SK-N-SH (cell line): ENCODE results near the gene NBPF26. TPM values are rescaled to one million over a fixed set of nuclear protein-coding genes. Genes with fewer than 3 reads are reported as not detected.
"Not testable (repeated sequence)": the region's sequence is repeated elsewhere in the genome, so short reads cannot be mapped to it uniquely, and the experiment has no call there.

Experiments
- CTCF ChIA-PET: fragments of 300-600, 350-600 bp; formaldehyde crosslinking; extraction: SDS; loops from one replicate; lab custom pipeline; 2021; lab: Yijun Ruan, JAX
- POLR2A ChIA-PET: fragments of 350-600 bp; sonication (Branson Sonifier 250); formaldehyde crosslinking; extraction: SDS; loops from one replicate; lab custom pipeline; 2020; ENCODE audit warnings: antibody characterized with exemption, inconsistent platforms; lab: Yijun Ruan, JAX
- DNase-seq: peaks from one replicate; pipeline ENCODE4 v3.0.0; 2012
- H2AFZ ChIP-seq: fragments of 200-600 bp; sonication (generic); 2 replicates; pipeline ENCODE4 v1.8.1; 2016; ENCODE audit warnings: antibody characterized with exemption, mild to moderate bottlenecking, low read depth
- H3F3A ChIP-seq: fragments of 200-600 bp; sonication (generic); replicated peaks from 2 replicates; pipeline ENCODE3; 2016; ENCODE audit warnings: antibody characterized with exemption, mild to moderate bottlenecking; ENCODE audit not compliant: insufficient read depth
- H3K27ac ChIP-seq, 2 experiments: fragments of 200-500 bp in 1 of 2; fragments of 200-600 bp in 1 of 2; sonication (Bioruptor generic) in 1 of 2; sonication (generic), shearing (Covaris generic) in 1 of 2; 2 replicates each; pipeline versions ENCODE4 v1.5.1 to v1.6.1; 2014 to 2016; ENCODE audit warnings: low read depth in 2 of 2, inconsistent platforms in 1 of 2, low read length in 1 of 2, mild to moderate bottlenecking in 1 of 2, mixed read lengths in 1 of 2
- H3K27me3 ChIP-seq: fragments of 200-600 bp; sonication (generic), shearing (Covaris generic); 2 replicates; pipeline ENCODE4 v1.6.1; 2016; ENCODE audit warnings: mixed run types; ENCODE audit not compliant: insufficient read depth
- H3K36me3 ChIP-seq, 2 experiments: fragments of 200-500 bp in 1 of 2; fragments of 200-600 bp in 1 of 2; sonication (Bioruptor generic) in 1 of 2; sonication (generic) in 1 of 2; replicated peaks in 1 of 2; 2 replicates each; pipeline versions ENCODE3 to v1.5.1; 2014 to 2016; ENCODE audit warnings: low read length in 1 of 2, mild to moderate bottlenecking in 1 of 2; ENCODE audit not compliant: insufficient read depth in 2 of 2, control insufficient read depth in 1 of 2
- H3K4me1 ChIP-seq, 2 experiments: fragments of 200-500 bp in 1 of 2; fragments of 200-600 bp in 1 of 2; sonication (Bioruptor generic) in 1 of 2; sonication (generic), shearing (Covaris generic) in 1 of 2; 2 replicates each; pipeline versions ENCODE4 v1.5.1 to v1.6.1; 2014 to 2016; ENCODE audit warnings: low read depth in 1 of 2, low read length in 1 of 2, mixed run types in 1 of 2; ENCODE audit not compliant: insufficient read depth in 2 of 2, control insufficient read depth in 1 of 2
- H3K4me2 ChIP-seq: fragments of 200-600 bp; sonication (generic), shearing (Covaris generic); 2 replicates; pipeline ENCODE4 v1.6.1; 2017; ENCODE audit warnings: mixed run types
- H3K4me3 ChIP-seq, 2 experiments: fragments of 200-500 bp in 1 of 2; fragments of 200-600 bp in 1 of 2; sonication (Bioruptor generic) in 1 of 2; sonication (generic), shearing (Covaris generic) in 1 of 2; 2 replicates each; pipeline versions ENCODE4 v1.5.1 to v1.8.1; 2014 to 2016; ENCODE audit warnings: low read depth in 2 of 2, inconsistent platforms in 1 of 2, low read length in 1 of 2, mild to moderate bottlenecking in 1 of 2, mixed read lengths in 1 of 2, moderate library complexity in 1 of 2
- H3K79me2 ChIP-seq: fragments of 200-600 bp; sonication (generic); 2 replicates; pipeline ENCODE4 v1.8.1; 2017; ENCODE audit warnings: mild to moderate bottlenecking; ENCODE audit not compliant: insufficient read depth
- H3K9ac ChIP-seq: fragments of 200-600 bp; sonication (generic); 2 replicates; pipeline ENCODE4 v1.6.1; 2017; ENCODE audit warnings: mixed run types
- H3K9me2 ChIP-seq: fragments of 200-600 bp; sonication (generic); 2 replicates; pipeline ENCODE4 v1.6.1; 2017; ENCODE audit warnings: mixed run types
- H3K9me3 ChIP-seq: fragments of 200-600 bp; sonication (generic); 2 replicates; pipeline ENCODE4 v1.6.1; 2017; ENCODE audit warnings: mixed run types, mild to moderate bottlenecking, moderate library complexity
- H4K20me1 ChIP-seq: fragments of 200-600 bp; sonication (generic); 2 replicates; pipeline ENCODE4 v1.6.1; 2017; ENCODE audit warnings: mild to moderate bottlenecking, mixed run types; ENCODE audit not compliant: insufficient read depth
- RAD21 ChIP-seq: IDR thresholded peaks from 2 replicates; pipeline ENCODE4 v1.6.1; 2012; ENCODE audit warnings: mild to moderate bottlenecking, low read length
- SMC3 ChIP-seq: IDR thresholded peaks from 2 replicates; pipeline ENCODE4 v1.6.1; 2012; ENCODE audit warnings: low read depth, low read length, improper control_type of control experiment
- WGBS: methylation state at CpG from one replicate; pipeline ENCODE4 v1.1.6; 2017; ENCODE audit warnings: low lambda C conversion rate; 5-methylcytosine and 5-hydroxymethylcytosine counted together
- polyA plus RNA-seq, 3 experiments: library from polyadenylated mRNA; depleted of rRNA; stranded (reverse); fragments of >200 nt; gene quantifications; 2 replicates each; pipeline ENCODE4 v1.2.3, GENCODE V29; 2012
- TF ChIP-seq, protein P1 (sequence below): fragments of 200-600 bp; sonication (generic); IDR thresholded peaks from 2 replicates; pipeline ENCODE4 v1.6.1; 2017; ENCODE audit warnings: antibody characterized with exemption, mild to moderate bottlenecking, moderate library complexity

The NBPF26 gene
- polyA plus RNA-seq, 1 of the 3 experiments (the other 2 are of a cell fraction), result 13.3 TPM

DNA sequence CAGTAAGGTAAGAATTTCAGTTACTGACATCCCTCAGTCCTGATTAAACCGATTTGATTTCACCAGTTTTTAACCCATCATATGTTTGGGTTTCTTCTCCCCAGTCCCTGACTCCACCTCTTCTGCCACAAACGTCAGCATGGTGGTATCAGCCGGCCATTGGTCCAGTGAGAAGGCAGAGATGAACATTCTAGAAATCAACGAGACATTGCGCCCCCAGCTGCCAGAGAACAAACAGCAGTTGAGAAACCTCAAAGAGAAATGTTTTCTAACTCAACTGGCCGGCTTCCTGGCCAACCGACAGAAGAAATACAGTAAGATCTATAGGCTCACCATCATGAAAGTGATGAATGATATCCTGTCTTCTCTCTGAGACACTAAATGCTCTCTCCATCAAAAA lies 81.7 kb downstream of the NBPF26 start:
- H3K4me3 ChIP-seq, H2AFZ ChIP-seq, H3K4me2 ChIP-seq, H4K20me1 ChIP-seq, CTCF ChIA-PET, POLR2A ChIA-PET, H3K27ac ChIP-seq, H3K36me3 ChIP-seq: not testable (repeated sequence)
- WGBS, result 28% methylated on average over 7 of the region's 7 CpGs
- TF ChIP-seq, protein P1, sequence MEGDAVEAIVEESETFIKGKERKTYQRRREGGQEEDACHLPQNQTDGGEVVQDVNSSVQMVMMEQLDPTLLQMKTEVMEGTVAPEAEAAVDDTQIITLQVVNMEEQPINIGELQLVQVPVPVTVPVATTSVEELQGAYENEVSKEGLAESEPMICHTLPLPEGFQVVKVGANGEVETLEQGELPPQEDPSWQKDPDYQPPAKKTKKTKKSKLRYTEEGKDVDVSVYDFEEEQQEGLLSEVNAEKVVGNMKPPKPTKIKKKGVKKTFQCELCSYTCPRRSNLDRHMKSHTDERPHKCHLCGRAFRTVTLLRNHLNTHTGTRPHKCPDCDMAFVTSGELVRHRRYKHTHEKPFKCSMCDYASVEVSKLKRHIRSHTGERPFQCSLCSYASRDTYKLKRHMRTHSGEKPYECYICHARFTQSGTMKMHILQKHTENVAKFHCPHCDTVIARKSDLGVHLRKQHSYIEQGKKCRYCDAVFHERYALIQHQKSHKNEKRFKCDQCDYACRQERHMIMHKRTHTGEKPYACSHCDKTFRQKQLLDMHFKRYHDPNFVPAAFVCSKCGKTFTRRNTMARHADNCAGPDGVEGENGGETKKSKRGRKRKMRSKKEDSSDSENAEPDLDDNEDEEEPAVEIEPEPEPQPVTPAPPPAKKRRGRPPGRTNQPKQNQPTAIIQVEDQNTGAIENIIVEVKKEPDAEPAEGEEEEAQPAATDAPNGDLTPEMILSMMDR, result peak; percentile 46
- TF ChIP-seq, all 33 proteins: peak for 1; not testable (repeated sequence) for 32
- DNase-seq, H3K9me3 ChIP-seq, H3K79me2 ChIP-seq, H3K9me2 ChIP-seq, H3K27me3 ChIP-seq, H3F3A ChIP-seq, H3K9ac ChIP-seq, H3K4me1 ChIP-seq: not testable (repeated sequence)

DNA sequence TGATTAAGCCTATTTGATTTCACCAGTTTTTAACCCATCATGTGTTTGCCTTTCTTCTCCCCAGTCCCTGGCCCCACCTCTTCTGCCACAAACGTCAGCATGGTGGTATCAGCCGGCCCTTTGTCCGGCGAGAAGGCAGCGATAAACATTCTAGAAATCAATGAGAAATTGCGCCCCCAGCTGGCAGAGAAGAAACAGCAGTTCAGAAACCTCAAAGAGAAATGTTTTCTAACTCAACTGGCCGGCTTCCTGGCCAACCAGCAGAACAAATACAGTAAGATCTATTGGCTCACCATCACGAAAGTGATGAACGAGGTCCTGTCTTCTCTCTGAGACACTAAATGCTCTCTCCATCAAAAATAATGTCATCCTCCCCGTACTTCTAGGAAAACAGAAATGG lies 88.1 kb downstream of the NBPF26 start:
- CTCF ChIA-PET, H3K36me3 ChIP-seq, H4K20me1 ChIP-seq, POLR2A ChIA-PET, H3K4me2 ChIP-seq, H3F3A ChIP-seq, H3K27me3 ChIP-seq, H3K9ac ChIP-seq, H3K9me3 ChIP-seq, H3K27ac ChIP-seq, H3K4me1 ChIP-seq, H2AFZ ChIP-seq, H3K4me3 ChIP-seq, DNase-seq, H3K9me2 ChIP-seq, H3K79me2 ChIP-seq: not testable (repeated sequence)
- WGBS, result 11% methylated on average over 10 of the region's 10 CpGs
- TF ChIP-seq SMC3, result 0 out of 2 replicates have a peak, but pooled peaks have one; percentile 7
- TF ChIP-seq RAD21, result peak; percentile 20
- TF ChIP-seq, protein P1, result peak; percentile 69

DNA sequence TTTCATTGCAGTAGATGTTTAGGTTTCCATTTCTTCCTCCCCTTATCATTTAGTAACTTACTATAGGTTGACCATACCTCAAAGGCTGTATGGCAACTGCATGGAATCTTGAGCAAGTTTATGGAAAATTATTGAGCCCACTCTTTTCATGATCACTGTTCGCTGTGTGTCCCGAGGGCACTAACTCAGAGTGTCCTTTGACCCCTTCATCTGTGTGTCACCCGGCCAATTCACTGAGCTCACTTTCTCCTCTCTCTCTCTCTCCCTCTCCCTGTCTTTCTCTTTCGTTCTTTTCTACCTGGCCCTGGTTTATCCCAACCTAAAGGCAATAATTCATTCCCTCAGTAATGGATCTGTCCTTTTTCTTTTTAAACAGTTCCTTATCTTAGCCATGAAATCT lies 101.3 kb downstream of the NBPF26 start:
- WGBS, result 56% methylated on average over 4 of the region's 4 CpGs
- H3K79me2 ChIP-seq, H3K9ac ChIP-seq, DNase-seq, POLR2A ChIA-PET, H4K20me1 ChIP-seq, H3K36me3 ChIP-seq, H3K4me2 ChIP-seq, H3K27me3 ChIP-seq, H3K9me3 ChIP-seq, H3K27ac ChIP-seq, H3K4me1 ChIP-seq, H3F3A ChIP-seq, H2AFZ ChIP-seq, H3K4me3 ChIP-seq, CTCF ChIA-PET, H3K9me2 ChIP-seq: not testable (repeated sequence)

DNA sequence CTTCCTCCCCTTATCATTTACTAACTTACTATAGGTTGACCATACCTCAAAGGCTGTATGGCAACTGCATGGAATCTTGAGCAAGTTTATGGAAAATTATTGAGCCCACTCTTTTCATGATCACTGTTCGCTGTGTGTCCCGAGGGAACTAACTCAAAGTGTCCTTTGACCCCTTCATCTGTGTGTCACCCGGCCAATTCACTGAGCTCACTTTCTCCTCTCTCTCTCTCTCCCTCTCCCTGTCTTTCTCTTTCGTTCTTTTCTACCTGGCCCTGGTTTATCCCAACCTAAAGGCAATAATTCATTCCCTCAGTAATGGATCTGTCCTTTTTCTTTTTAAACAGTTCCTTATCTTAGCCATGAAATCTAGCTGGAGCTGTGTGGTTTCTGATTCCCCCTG lies 102.9 kb downstream of the NBPF26 start:
- H3K4me1 ChIP-seq, CTCF ChIA-PET, H3K9me2 ChIP-seq, H3K36me3 ChIP-seq, H3K9me3 ChIP-seq, POLR2A ChIA-PET, H3K4me2 ChIP-seq, H3K4me3 ChIP-seq, H3K9ac ChIP-seq, H3F3A ChIP-seq, H2AFZ ChIP-seq, DNase-seq, H3K27me3 ChIP-seq, H3K27ac ChIP-seq, H3K79me2 ChIP-seq, H4K20me1 ChIP-seq: not testable (repeated sequence)
- WGBS, result no CpG with 5 or more reads among the region's 4 CpGs
